WERI-Rb-1 (cell line): ENCODE data around the gene GFOD1.

Experiments
- DNase-seq: peaks from one replicate; pipeline ENCODE4 v3.0.0-alpha.2; 2020
- H3K27ac ChIP-seq: fragments of 250-450 bp; sonication (Bioruptor Pico); 2 replicates; pipeline ENCODE4 v1.5.1; 2020; ENCODE audit warnings: mild to moderate bottlenecking, moderate library complexity
- H3K27me3 ChIP-seq: fragments of 250-450 bp; sonication (Bioruptor Pico); 2 replicates; pipeline ENCODE4 v1.5.1; 2021; ENCODE audit warnings: mild to moderate bottlenecking, low read depth, moderate library complexity; ENCODE audit not compliant: insufficient read depth, severe bottlenecking
- H3K36me3 ChIP-seq: fragments of 250-450 bp; sonication (Bioruptor Pico); 2 replicates; pipeline ENCODE4 v1.5.1; 2020; ENCODE audit warnings: mild to moderate bottlenecking, moderate library complexity
- H3K4me3 ChIP-seq: 2 replicates; pipeline ENCODE4 v1.5.1; 2011; ENCODE audit warnings: low read depth, mild to moderate bottlenecking, control low read depth, low read length
- H3K9me3 ChIP-seq: fragments of 250-450 bp; sonication (Bioruptor Pico); 2 replicates; pipeline ENCODE4 v1.5.1; 2021; ENCODE audit warnings: mild to moderate bottlenecking, moderate library complexity; ENCODE audit not compliant: severe bottlenecking
- TF ChIP-seq, protein P1 (sequence below): IDR thresholded peaks from 2 replicates; pipeline ENCODE4 v1.5.1; 2011; ENCODE audit warnings: low read depth, mild to moderate bottlenecking, control low read depth, inconsistent platforms, low read length

GFOD1 gene

DNA sequence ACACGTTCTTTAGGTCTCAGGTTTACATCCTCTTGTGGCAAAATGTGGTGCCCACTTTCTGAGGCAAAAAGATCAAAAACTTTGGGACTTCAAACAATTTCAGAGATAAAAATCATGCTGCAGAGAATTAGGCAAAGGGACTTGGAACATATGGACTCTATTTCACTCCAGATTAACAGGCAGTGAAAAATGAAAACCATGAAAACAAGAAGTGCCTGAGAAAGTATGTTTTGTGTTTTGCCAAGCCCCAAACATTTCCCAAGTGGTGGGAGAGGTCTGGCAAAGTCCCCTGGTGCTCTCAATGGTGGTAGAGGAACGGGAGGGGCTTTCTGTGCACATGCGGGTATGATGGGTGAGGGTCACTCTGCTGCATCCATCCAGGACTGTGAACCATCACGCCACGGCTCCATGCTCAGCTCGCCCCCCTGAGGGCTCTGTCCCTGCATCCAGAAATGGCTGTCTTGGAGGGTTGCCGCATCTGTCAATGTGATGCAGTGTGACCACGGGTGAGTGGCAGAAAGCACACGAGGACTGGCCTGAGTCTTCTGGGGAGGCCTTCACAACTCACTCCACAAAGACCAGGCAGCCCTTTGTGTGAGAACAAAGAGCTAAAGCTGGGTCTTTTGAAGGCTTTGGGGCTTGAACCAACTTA, 115.9 kb downstream of the GFOD1 start:
- DNase-seq: no peak
- TF ChIP-seq, protein P1, sequence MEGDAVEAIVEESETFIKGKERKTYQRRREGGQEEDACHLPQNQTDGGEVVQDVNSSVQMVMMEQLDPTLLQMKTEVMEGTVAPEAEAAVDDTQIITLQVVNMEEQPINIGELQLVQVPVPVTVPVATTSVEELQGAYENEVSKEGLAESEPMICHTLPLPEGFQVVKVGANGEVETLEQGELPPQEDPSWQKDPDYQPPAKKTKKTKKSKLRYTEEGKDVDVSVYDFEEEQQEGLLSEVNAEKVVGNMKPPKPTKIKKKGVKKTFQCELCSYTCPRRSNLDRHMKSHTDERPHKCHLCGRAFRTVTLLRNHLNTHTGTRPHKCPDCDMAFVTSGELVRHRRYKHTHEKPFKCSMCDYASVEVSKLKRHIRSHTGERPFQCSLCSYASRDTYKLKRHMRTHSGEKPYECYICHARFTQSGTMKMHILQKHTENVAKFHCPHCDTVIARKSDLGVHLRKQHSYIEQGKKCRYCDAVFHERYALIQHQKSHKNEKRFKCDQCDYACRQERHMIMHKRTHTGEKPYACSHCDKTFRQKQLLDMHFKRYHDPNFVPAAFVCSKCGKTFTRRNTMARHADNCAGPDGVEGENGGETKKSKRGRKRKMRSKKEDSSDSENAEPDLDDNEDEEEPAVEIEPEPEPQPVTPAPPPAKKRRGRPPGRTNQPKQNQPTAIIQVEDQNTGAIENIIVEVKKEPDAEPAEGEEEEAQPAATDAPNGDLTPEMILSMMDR: no peak
- Histone ChIP-seq H3K27me3 (no peaks in the 10 kb centered on the region), H3K9me3 (no peaks in the 10 kb centered on the region), H3K27ac (no peak overlapping the region), H3K36me3 (no peaks in the 10 kb centered on the region), H3K4me3 (no peak overlapping the region)

DNA sequence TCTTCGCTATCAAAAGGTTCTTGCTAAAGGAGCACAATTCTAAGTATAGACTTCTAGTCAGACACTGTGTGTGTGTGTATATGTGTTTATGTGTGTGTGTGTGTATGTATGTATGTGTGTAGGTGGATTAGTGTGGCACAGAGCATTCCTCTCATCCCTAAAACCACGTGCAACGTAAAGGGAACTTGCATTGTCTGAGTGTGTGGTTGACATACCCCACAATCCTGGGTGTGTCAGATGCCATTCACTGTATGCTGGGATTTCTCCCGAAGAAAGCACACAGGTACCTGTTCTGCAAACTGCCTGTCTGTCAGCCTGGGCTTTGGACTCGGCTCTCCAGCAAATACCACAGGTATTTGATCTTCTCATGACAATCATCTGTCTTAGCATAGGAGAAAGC, 116.8 kb downstream of the GFOD1 start:
- TF ChIP-seq, protein P1: no peak
- H3K4me3 ChIP-seq: no peak overlapping the region
- no peaks in the 10 kb centered on the region for H3K27me3 ChIP-seq
- H3K9me3 ChIP-seq: no peaks in the 10 kb centered on the region
- H3K27ac ChIP-seq: no peak overlapping the region
- H3K36me3 ChIP-seq: no peaks in the 10 kb centered on the region
- no peak for DNase-seq

DNA sequence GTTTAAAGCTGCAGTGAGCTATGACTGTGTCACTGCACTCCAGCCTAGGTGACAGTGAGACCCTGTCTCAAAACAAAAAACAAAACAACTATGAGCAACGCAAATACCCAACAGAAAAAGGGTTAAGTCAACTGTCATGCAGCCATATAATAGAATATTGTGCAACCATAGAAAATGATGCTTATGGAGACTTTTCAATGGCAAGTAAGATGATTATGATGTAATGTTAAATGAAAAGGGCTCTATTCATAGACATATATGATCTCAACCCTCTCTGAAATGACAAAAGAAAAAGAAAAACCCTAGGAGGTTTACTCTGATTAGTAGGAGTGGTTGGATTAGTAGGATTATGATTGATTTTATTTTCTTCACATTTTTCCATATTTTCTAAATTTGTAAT, 117.8 kb downstream of the GFOD1 start:
- Histone ChIP-seq H3K9me3 (no peaks in the 10 kb centered on the region), H3K27me3 (no peaks in the 10 kb centered on the region), H3K27ac (no peak overlapping the region), H3K4me3 (no peak overlapping the region), H3K36me3 (peaks cover 9% of the 10 kb centered on the region)
- DNase-seq: no peak
- TF ChIP-seq, protein P1: no peak

DNA sequence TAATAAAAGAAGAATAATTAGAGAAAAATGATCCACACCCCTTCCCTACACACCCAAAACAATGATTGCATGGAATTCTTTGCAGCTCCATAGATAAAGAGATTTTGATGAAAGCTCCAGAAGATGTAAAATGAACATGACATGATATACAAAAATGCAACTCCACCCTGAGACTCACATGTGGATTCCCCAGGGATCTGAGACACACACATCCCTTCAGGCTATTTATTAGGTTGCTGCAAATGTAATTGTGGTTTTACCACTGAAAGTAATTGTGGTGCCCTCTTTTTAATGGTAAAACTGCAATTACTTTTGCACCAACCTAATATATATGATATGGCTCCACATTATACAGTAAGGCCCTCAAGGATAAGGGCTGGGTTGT, 118.7 kb downstream of the GFOD1 start:
- H3K27me3 ChIP-seq: no peaks in the 10 kb centered on the region
- TF ChIP-seq, protein P1: no peak
- no peak overlapping the region for H3K4me3 ChIP-seq
- no peaks in the 10 kb centered on the region for H3K9me3 ChIP-seq
- no peak overlapping the region for H3K27ac ChIP-seq
- no peak for DNase-seq
- peaks cover 18% of the 10 kb centered on the region for H3K36me3 ChIP-seq

DNA sequence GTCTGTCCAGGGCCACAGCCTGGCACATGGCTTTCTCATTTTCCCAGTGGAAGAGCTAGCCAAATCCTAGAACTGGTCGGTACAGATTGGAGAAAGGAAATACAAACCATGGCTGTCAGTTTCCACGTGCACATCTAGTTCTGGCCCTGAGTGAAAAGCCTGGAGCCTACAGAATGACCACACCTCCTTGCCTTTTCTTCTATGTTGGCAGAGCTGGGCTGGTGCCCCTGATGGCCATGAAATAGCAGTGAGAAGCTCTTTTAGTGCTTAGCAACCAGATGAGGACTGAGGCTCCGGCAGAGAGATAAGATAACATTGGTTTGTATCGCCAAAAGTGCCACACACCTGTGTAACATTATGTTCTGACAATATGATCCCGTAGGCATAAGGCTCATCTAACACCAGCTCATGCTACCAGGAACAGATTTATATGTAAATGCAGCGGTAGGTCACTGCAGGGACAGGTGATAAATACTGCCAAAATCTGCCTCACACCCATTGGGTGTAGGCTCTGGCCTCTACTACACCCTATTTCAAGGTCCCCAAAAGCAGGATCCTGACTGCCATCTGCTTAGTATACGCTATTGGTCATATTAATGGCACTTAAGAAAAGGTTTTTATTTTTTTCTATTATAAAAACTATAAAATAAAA, 119.2 kb downstream of the GFOD1 start:
- H3K9me3 ChIP-seq: no peaks in the 10 kb centered on the region
- no peak overlapping the region for H3K4me3 ChIP-seq
- no peak for DNase-seq
- peaks cover 19% of the 10 kb centered on the region for H3K36me3 ChIP-seq
- no peak overlapping the region for H3K27ac ChIP-seq
- no peaks in the 10 kb centered on the region for H3K27me3 ChIP-seq
- TF ChIP-seq, protein P1: no peak
